ENCODE results near the gene XRCC4. TPM values are rescaled to one million over a fixed set of nuclear protein-coding genes. Genes with fewer than 3 reads are reported as not detected.
A peak's percentile ranks its signal among the peaks of the same experiment; 100 is the strongest.

Gene XRCC4
- total RNA-seq, 1 donor from 2014 or later: 9.4 TPM

DNA sequence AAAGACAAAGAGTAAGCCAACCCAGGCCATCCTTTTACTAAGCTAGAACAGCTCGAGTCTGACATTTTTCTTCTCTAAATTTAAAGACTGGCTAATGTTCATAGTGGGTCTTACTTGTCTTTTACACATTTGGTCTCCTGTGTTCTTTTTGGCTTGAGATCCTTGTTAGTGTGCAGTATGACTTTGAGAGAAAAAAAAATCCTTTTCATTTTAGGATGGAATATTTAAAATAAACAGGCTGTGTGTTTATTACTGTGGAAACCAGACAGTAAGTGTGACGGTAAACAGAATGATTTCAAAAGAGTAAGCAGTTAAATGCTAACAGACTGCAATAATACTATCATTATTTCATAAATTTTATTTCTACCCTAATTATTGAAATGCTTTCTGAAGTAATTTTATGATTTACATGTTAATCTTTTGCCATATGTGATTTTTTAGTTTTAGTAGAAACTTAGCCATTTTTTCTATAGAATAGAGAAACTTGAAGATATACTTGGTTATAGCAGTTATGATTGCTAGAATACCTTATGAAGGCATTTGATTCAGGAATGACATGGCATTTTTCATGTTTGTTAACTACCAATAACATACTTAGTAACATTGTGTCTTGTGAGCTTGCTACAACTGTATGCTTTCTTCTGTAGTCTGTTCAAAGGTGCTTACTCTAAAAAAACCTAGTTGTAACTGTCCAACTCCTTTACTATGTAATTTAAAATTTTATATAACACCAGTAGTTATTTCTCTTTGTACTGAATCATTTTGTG is 92.4 kb downstream of the XRCC4 start:
- no peak for DNase-seq (ENCODE audit: low spot score in 2 of 2)
- FAIRE-seq: peak; percentile 15

DNA sequence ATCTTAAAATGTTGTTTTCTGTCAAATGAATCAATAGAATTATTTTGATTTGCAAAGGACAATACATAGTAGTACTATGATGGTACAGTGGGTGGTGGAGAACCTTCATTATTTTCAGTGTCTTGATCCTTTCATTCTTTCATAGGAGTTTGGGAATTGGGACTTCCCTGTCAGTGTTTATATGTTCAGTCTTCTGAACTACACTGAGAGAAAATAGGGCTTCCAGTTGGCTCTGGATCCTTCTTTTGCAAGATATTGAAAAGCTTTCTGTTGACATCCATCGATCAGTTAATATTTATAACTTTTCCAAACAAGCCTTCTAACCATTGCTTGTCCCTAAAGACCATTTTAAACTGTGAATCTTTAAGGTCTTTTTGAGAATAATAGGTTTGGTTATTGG is 94.7 kb downstream of the XRCC4 start:
- DNase-seq (ENCODE audit: low spot score in 2 of 2) (no peak), FAIRE-seq (no peak)

DNA sequence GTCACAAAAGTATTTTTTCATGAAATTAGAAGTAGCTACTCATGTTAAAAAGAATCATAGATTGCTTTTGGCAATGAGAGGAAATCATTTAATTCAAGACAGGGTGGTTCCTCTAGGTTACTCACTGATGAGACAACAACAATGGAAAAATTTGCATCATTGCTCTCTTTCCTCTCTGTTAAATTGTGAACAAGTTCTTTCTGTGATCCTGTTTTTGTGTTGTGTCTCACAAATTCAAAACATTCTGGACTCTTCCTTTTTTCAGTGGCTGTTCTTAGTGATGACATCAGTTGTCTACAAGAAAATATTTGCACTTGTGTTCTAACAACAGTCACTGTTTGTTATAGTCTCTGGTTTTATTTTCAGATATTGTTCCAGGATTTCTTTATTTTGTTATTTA is 95.3 kb downstream of the XRCC4 start:
- DNase-seq (ENCODE audit: low spot score in 2 of 2) (no peak), FAIRE-seq (peak; percentile 37)

DNA sequence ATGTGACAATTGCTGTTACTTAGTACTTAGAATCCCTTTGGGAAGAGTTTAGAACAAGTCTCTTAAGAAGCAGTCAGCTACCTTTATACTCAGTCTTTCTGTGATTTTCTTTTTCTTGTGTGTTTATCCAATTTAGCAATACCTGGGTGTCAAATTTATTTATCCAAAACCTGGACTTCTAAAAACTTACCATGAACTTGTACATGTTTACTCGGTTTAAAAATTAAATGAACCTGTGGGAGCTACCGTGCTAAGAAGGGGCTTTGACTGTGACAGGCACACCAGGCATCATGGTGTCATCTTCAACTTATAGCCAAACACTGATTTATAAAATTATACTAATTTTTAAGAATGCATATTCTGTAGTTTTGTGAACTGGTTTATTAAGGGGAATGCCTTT is 96.5 kb downstream of the XRCC4 start:
- FAIRE-seq (no peak), DNase-seq (ENCODE audit: low spot score in 2 of 2) (no peak)

DNA sequence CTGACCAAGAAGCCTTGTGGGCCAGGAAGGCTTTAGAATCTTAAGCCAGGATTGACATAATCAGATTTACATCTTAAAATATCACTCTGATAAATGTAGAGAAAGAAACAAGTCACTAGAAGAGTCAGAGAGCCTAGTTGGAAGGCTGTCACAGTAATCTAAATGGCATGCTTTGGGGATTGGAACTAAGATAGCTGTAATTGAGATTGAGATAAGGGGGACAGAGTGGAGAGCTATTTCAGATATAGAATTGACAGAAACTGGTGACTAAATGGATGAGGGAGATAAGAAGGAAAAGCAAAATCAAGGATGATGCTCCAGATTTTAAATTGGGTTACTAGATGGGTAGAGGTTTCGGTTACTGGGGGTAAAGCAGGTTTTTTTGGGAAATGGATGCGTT is 100.5 kb downstream of the XRCC4 start:
- FAIRE-seq (no peak), DNase-seq (ENCODE audit: low spot score in 2 of 2) (no peak)

DNA sequence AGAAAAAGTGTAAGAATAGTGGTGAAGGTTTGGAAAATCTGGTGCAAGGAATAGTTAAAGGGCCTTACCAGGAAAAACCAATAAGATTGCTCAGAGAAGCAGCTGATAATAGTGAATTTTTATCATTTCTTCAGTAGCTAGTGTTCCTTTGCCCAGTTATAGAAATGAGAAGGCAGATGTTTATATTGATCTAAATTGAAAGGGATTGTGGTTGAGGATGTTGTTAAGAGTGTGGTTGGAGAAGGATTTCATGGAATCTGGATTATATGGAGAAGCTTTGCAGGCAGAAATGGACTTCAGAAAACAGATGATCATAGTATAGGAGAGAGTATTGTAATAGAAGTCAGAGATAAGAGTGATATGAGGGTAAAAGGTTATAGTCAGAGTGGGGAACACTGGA is 102.6 kb downstream of the XRCC4 start:
- FAIRE-seq (no peak), DNase-seq (ENCODE audit: low spot score in 2 of 2) (no peak)

DNA sequence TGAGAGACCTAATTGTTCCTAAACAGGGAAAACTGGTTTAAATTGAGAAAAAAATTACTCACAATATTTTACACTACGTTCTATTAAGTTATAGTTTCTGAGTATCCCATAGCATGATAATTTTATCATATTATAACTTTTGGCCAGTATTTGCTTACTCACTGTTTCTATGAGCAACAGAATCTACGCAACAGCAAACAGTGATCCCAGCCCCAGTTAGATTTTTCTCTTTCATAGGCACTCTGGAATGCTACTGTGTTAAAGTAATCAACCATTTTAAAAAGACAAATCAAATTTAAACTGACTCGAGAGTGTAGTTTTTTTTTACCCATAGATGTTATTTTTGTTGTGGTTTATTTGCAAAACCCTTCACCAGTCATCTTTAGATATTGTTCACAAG is 107.2 kb downstream of the XRCC4 start:
- DNase-seq (ENCODE audit: low spot score in 2 of 2) (no peak), FAIRE-seq (no peak)

DNA sequence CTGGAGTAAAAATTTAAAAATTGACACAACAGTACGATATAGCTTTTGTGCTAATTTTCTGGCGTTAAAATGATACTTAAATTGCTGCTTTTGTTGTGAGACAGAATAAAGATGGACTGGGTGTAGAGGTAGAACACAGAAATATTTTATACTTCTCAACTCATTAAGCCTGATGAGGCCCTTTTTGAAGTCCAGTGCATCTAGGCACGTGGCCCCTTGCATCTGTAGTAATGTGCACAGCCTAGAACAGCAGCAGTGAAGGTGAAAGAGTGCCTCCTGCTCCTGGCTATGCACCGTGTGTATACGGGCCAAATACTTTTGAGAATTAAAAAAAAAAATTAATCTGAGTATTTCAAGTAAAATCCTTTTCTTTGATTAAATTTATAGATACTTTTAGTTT is 115.6 kb downstream of the XRCC4 start:
- FAIRE-seq: no peak
- no peak for DNase-seq (ENCODE audit: low spot score in 2 of 2)

DNA sequence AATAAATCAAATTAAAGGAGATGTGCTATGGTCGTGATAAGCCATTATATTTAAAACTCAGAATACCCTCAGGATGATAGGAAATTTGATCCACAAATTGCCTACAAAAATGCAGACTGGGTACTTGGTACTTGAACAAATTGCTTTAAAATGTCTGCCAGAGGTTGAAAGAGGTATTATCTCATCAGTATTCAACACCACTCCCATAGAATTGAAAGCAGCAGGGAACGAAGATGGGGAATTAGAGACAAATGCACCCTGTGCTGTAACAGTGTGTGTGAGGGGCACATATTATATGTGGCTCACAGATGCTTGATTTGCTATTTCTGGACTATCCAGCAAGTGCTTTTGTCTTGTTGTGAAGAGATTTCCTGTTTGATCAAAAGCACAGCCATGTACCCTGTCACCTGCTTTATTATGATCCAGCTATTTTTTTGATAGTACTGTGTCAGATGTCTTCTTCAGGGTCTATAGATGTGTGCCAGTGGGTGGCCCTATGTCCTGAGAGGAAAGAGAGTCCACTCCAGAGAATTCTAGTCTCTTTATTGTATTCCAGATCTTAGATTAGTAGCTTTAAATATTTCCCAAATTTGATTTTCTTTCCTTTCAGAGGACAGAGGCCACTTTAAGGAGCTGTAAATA is 120.1 kb downstream of the XRCC4 start:
- FAIRE-seq: no peak
- DNase-seq (ENCODE audit: low spot score in 2 of 2): no peak

DNA sequence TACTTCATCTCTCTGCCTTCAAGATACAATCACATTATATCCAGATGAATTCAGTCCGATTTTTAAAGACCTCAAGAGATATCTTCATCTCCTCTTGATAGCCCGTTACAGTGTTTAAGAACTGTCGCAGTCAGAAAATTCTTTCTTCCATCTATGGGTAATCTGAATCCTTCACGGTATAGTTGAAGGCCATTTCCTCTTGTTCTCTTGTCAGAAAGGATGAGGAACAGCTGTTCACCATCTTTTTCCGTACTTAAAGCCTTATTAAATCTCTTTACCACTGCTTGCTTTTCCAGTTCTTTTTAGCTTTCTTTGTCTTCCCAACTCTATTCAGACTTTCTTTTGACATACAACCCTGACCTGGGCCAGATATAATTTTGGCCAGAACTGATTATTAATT is 121.8 kb downstream of the XRCC4 start:
- FAIRE-seq: no peak

DNA sequence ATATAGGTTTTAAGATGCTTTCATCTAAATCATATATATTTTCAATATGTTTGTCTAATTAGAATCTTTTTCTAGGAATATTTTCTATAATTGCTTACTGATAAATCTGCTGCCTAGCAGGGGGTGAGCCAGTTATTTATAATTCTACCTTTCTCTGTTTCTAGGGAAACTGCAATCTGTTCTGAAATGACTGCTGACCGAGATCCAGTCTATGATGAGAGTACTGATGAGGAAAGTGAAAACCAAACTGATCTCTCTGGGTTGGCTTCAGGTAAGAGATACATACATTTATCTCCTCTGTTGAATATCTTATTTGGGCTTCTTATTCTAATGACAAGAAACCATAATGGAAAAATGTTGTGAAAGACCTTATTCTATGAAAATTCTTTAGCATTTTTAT is 127.3 kb downstream of the XRCC4 start:
- FAIRE-seq (no peak), DNase-seq (ENCODE audit: low spot score in 2 of 2) (no peak)

More for the DNA sequence above, 121.8 kb downstream of the XRCC4 start:
- no peak for DNase-seq (ENCODE audit: low spot score in 2 of 2)

DNA sequence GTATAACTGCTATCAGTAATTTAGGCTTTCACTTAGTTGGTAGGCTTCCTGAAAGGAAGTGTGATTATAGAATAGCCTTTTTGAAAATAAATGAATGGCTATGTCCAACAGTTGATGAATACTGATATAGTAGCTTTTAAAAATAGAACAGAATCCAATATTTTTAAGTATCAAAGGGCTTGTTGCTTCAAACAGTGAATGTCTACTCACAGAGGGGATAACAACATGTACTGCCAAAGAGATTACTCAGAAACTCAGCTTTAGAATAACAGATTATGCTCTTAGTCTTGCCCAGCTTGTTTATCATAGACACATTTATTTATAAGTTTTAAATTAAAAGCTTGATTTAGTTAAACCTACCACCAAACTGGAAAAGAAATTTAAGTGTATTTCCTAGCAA is 132.6 kb downstream of the XRCC4 start:
- DNase-seq (ENCODE audit: low spot score in 2 of 2) (no peak), FAIRE-seq (no peak)

DNA sequence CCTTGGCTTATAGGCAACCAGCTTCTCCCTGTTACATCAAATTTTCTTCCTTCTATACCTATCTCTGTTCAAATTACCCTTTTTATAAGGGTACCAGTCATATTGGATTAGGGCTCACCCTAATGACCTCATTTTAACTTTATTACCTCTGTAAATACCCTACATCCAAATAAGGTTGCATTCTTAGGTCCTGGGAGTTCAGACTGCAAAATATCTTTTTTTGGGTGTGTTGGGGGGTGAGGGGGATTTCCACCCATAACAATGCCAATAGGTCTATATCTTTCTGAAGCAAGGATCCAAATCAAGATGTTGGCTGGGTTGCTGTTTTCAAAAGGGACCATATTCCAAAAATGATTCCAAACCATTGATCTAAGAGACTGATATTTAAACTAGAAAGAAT is 141.7 kb downstream of the XRCC4 start:
- no peak for FAIRE-seq

DNA sequence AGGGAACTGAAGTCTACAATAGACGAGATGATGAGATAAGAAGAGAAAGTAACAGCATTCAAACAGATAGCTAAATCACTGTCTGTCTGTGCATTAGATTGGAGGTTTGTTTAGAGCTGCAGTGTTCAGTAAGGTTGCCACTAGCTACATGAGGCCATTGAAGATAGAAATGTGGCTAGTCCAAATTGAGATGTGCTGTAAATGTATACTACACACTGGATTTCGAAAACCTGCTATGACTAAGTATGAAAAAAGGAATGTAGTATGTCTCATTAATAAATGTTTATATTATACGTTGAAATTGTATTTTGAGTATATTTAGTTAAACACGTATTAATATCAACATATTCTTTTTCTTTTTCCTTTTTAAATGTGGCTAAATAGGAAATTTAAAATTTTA is 142.1 kb downstream of the XRCC4 start:
- FAIRE-seq (peak; percentile 70), DNase-seq (ENCODE audit: low spot score in 2 of 2) (no peak)

More for the DNA sequence above, 141.7 kb downstream of the XRCC4 start:
- DNase-seq (ENCODE audit: low spot score in 2 of 2): no peak

DNA sequence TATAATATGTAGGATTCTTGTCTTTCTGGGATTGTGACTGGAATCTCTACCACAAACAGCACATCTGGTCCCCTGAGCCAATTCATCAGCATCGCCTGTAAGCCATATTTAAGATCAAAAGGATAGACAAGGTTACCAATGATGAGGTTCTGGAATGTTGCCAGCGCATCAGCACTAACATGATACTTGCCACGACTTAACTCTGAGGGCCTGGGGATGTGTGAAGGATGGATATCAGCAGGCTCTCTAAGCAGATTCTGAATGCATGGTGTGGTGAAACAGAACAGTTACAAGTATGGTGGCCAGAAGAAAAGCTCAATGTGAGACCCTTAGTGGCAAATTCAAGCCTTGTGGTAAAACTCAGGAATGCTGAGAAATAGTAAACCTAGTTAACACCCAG is 143.0 kb downstream of the XRCC4 start:
- DNase-seq (ENCODE audit: low spot score in 2 of 2) (no peak), FAIRE-seq (no peak)

DNA sequence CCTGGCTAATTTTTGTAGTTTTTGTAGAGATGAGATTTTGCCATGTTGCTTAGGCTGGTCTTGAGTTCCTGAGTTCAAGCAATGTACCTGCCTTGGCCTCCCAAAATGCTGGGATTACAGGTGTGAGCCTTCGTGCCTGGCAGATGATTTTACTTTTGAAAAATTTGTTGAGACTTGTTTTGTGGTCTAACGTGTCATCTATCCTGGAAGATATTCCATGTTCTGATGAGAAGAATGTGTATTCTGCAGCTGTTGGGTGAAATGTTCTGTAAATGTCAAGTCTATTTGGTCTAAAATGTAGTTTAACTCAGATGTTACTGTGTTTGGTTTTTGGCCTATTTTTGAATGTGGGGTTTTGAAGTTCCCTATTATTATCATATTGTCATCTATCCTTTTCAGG is 145.6 kb downstream of the XRCC4 start:
- DNase-seq (ENCODE audit: low spot score in 2 of 2) (no peak), FAIRE-seq (no peak)

DNA sequence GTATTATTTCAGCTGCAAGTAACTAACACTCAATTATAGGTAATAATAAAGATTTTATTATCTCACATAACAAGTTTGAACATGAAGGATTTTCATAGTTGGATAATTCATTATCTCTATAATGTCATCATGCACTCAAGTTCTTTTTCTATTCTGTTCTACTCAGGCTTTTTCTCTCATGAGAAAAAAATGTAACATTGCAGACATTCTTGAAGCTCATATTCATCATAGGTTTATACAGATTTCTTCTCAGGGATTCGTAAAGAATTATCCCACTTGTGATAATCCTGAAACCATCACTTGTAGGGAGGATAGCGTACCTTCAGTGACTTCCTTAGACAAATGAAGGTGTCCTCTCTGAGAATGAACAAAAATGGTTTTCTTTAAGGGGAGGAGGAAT is 150.3 kb downstream of the XRCC4 start:
- FAIRE-seq (no peak), DNase-seq (ENCODE audit: low spot score in 2 of 2) (no peak)

DNA sequence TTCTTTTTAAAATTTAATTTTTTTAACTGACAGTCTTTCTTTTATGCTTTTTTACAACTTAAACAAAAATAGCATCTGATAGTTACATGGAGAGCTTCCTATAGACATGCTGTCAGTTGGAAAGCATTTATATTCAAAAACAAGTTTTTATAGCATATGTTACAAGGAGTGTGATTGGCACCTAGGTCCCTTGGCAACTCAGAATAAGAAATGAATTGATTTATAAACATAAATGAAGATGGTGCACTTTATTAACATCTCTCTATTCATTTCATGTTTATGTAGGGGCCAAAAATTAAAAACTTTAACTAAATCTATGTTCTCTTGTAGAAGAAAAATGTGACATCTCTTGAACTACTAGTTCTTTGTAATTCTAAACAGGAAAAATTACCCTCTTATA is 153.2 kb downstream of the XRCC4 start:
- no peak for FAIRE-seq
- no peak for DNase-seq (ENCODE audit: low spot score in 2 of 2)

DNA sequence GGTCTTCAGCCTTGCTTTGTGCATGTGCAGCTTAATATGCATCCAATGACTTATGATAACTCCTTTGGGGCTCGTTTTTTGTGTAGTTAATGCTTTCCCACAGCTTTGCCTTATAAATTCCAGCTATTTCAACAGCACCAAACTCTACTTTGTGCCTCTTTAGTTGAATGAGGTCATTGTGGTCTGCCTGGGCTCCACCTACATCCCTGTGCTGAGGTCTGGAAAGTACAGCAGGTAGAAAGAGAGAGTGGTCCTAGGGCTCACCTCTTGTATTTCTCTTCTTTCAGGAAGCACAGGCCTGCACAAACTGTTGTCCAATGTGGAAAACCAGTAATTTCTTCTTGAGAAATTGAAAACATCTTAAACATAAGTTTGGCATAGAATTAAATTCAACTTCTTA is 167.2 kb downstream of the XRCC4 start:
- FAIRE-seq (no peak), DNase-seq (ENCODE audit: low spot score in 2 of 2) (no peak)

DNA sequence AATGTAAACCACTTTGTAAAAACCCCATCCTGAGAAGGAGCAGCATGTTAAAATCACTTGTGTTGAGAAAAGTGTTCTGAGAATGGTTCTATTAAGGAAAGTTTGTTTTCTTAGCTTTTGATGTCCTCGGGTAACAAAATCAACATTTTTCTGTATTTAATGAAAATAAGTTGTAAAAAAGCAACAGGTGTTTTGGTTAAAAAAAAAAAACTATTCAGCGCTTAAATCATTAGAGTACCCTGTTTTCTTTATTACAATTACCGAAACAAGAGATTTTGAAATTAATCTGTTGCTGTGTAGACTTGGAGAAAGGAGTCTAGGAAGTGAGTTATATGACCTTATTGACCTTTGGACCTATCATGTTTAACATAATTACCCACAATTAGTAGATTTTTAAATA is 167.7 kb downstream of the XRCC4 start:
- no peak for FAIRE-seq
- DNase-seq (ENCODE audit: low spot score in 2 of 2): no peak

DNA sequence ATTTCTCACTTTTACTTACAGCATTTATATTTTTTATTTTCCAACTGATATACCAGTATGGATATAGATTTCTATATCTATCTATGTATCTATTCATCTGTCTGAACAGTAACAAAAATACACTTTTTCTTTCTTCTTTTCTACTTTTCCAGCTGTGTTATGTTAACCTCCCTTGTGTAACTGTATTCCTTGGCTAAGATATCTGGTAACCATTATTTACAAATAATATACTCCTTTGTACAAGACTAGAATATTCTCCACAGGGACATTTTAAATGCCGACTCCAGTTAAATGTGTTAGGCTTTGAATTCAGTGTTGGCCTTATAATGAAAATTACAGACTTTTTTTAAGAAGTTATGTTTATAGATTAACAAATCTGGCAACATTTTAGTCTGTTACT is 168.7 kb downstream of the XRCC4 start:
- FAIRE-seq: no peak
- DNase-seq (ENCODE audit: low spot score in 2 of 2): no peak

DNA sequence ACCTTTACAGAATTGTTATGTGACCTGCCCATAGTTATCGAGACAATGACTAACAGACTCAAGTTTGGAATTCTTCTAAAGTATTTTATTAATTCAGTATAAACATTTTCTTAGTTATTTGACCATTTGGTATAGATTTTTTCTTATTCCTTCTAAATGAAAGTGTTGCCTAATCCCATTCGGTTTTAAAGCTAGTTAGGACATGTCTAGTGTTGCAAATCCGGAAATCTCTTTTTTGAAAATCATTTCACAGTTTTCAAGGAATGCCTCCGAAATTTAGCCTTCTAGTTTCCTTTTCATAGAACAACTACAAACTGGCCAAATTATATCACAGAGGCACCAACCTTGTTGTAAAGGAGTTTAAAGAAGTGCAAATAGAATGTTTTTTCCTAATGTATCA is 171.8 kb downstream of the XRCC4 start:
- DNase-seq (ENCODE audit: low spot score in 2 of 2) (no peak), FAIRE-seq (no peak)

All from frontal cortex (tissue), 4 donors.